ENCODE results near the gene ADCYAP1R1.

ADCYAP1R1 gene

GRCh38 chr7:31069860-31070555 lies 17.9 kb downstream of the ADCYAP1R1 start:
- DNase-seq = no peak

GRCh38 chr7:31070991-31071644 lies 19.0 kb downstream of the ADCYAP1R1 start:
- no peak for DNase-seq

- DNase-seq = no peak
These were observed 19.5 kb downstream of the ADCYAP1R1 start for GRCh38 chr7:31071645-31072029.

- no peak for DNase-seq
These were observed 21.4 kb downstream of the ADCYAP1R1 start for GRCh38 chr7:31073326-31074119.

- no peak for DNase-seq
These were observed 21.9 kb downstream of the ADCYAP1R1 start for GRCh38 chr7:31074120-31074383.

GRCh38 chr7:31074403-31075085 lies 22.4 kb downstream of the ADCYAP1R1 start:
- no peak for DNase-seq

- DNase-seq = no peak
These were observed 22.9 kb downstream of the ADCYAP1R1 start for GRCh38 chr7:31075086-31075405.

GRCh38 chr7:31076051-31076450 lies 23.9 kb downstream of the ADCYAP1R1 start:
- DNase-seq = no peak

- DNase-seq = no peak
These were observed 24.7 kb downstream of the ADCYAP1R1 start for GRCh38 chr7:31076641-31077310.

- DNase-seq = no peak
These were observed 25.6 kb downstream of the ADCYAP1R1 start for GRCh38 chr7:31077484-31078362.

GRCh38 chr7:31078363-31078990 lies 26.4 kb downstream of the ADCYAP1R1 start:
- no peak for DNase-seq

- DNase-seq = no peak
These were observed 27.2 kb downstream of the ADCYAP1R1 start for GRCh38 chr7:31079126-31079823.

GRCh38 chr7:31079824-31080511 lies 27.9 kb downstream of the ADCYAP1R1 start:
- no peak for DNase-seq

- no peak for DNase-seq
These were observed 28.7 kb downstream of the ADCYAP1R1 start for GRCh38 chr7:31080763-31081162.

GRCh38 chr7:31082017-31082416 lies 29.9 kb downstream of the ADCYAP1R1 start:
- no peak for DNase-seq

GRCh38 chr7:31082447-31082846 lies 30.3 kb downstream of the ADCYAP1R1 start:
- no peak for DNase-seq

- no peak for DNase-seq
These were observed 31.2 kb downstream of the ADCYAP1R1 start for GRCh38 chr7:31083210-31083786.

- DNase-seq = no peak
These were observed 32.1 kb downstream of the ADCYAP1R1 start for GRCh38 chr7:31084226-31084625.

GRCh38 chr7:31087351-31087750 lies 35.2 kb downstream of the ADCYAP1R1 start:
- no peak for DNase-seq

GRCh38 chr7:31091924-31092434 lies 39.9 kb downstream of the ADCYAP1R1 start:
- no peak for DNase-seq

All from GF-D8 (cell line).